ENCODE data around the gene MINDY4.

MINDY4 gene

DNA sequence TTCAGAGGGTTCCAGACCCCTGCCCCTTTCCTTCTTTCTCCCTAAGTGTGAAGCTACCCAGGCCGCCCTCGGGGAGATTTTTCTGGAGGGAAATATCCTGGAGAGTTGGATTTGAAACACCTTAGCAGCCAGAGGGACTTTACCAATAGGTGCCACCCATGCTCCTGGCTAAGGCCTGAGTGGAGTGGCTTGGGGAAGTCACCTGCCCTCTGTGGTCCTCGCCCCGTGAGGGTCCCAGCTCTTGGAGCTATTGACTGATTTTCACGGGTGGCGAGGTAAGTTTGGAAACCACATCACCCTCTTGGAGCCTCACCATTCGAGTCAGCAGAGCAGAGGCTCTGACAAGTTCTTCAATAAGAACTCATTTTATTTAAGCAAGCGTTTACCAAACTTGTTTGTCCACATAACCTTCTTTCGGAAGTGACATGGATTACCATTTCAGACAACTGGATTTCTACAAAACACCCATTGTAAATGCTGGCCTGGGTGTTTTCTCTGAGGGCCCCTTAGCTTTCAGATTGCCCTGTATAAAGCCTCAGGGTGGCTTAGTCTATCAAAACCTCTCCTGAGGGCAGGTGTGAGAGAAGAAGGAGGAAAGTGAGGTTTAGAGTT lies 160.8 kb downstream of the MINDY4 start:
- DNase-seq (ENCODE audit: low read depth): no peak

DNA sequence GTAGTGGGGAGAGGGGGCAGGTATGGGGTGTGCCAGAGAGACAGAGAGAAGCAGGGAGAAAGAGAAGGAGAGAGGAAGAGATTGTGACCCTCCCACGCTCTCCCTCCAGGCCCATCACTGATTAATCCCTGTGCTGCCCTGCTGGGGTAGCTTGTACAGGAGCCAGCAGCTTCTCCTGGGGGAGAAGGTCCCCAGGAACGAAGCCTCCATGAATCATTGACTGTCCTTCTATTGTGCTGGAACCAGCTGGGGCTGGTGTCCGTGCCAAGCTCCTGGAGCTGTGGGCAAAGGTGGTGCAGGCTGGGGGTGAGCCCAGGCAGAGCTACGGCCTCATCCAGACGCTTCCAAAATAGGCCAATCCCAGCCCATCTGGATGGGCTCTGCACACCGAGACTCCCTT lies 161.3 kb downstream of the MINDY4 start:
- no peak for DNase-seq (ENCODE audit: low read depth)

- no peak for DNase-seq (ENCODE audit: low read depth)
These were observed 162.1 kb downstream of the MINDY4 start for GRCh38 chr7:30933124-30933974.

DNA sequence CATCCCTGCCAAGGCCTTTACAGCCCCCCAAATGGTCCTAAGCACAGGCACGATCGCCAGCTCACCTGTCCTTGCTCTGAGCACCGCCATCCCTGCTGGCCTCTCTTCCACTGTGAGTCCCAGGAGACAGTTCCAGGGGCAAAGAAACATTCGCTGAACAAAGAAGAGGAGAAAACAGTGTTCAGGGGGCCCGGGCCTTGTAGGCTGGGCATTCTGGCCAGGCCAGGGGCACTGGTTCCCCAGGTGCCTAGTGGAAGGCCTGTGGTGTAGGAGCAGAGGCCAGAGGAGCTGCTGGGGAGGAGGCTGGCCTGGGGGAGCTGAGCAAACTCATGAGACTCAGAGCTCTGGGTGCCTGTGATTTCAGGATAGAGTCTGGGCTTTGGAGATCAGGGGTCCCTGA lies 163.0 kb downstream of the MINDY4 start:
- DNase-seq (ENCODE audit: low read depth): no peak

DNA sequence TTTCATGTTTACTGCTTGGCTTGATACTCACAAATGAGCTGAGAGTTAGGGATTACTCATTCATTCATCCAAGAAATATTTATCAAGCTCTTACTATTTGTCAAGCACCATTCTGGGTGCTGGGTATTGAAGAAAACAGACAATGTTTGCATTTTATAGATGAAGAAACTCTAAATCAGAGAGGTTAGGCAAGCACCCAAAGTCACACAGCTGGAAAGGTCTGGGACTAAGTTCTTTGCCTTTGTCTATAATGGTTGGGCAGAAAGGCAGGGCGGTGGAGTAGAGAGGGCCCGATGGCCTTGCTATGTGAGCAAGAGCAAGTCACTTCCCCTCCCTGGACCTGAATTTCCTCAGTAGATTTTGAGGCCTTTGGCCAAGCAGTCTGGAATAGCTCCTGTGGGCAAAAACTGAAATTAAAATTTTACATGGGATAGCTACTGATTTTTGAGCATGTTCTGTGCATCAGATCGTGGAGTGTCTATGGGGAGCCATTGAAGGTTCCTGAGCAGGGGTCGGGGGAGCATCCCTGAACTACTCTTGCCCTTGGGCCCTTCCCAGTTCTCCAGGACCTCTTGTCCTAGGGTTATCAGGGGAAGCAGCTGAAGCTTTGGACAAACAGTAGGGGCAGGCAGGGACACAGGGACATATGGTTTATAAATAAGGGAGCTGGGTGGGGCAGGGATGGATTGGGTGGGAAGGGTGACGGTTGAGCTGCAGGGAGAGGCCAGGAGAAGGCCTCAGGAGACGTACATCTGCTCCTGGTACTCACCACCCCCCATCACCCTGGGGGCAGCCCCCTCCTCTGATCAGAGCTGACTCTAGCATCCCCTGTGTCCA lies 163.7 kb downstream of the MINDY4 start:
- DNase-seq (ENCODE audit: low read depth): no peak

DNA sequence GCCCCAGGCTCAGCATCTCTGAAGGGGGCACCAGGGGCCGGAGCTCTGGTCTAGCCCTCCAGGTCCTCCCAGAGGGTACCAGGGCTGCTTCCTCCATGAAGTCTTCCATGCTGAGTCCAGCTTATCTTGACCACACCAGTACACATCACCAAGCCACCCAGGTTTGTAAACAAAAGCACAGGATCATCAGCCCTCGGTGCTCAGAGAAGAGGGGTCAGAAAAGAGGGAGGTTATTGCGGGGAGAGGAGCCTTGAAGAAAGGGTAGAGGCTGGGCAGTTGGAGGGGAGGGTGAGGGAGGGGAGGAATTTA lies 164.3 kb downstream of the MINDY4 start:
- no peak for DNase-seq (ENCODE audit: low read depth)

DNA sequence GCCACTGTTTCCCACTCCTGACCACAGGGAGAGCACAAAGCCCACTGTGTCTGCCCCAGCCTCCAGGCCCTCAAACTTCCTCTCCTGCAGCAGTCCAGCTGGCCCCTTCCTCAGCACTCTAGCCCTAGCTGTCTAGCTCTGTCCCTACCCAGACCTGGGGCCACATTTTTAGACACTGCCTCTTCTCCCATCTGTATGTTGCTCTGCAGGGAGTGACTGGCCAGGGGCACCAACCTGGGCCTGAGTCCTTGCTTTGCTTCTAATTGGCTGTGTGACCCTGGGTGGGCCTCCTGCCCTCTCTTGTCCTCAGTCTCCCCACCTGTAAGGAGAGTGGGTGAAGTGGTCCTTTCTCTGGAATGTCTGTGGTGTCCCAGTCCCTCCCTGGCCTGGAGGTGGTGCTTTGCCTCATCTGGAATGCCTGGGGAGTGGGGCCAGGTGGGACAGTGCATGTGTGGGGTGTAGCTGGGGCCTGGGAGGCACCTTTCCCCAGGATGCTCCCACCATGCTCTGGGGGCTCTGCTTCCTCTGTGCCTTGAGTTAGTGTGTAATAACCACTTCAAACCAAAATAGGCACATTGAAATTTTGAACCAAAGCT lies 165.5 kb downstream of the MINDY4 start:
- no peak for DNase-seq (ENCODE audit: low read depth)

DNA sequence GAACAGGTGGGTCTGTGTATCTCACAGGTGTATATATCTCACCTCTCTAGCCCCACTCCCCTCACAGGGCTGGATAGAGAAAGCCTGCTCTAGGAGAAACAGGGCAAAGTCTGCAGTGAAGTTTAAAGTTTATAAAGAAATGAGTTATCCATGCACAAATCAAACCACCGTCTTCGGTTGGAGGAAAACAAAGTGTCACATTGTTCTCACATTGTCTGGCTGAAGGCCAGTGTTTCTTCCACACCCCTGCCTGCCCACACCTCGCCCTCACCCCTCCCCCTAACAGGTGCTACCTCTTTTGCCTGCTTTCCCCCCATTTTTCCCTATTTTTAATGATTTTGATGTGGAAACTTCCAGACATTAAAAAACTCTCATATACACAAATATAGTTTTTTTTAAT lies 166.2 kb downstream of the MINDY4 start:
- no peak for DNase-seq (ENCODE audit: low read depth)

DNA sequence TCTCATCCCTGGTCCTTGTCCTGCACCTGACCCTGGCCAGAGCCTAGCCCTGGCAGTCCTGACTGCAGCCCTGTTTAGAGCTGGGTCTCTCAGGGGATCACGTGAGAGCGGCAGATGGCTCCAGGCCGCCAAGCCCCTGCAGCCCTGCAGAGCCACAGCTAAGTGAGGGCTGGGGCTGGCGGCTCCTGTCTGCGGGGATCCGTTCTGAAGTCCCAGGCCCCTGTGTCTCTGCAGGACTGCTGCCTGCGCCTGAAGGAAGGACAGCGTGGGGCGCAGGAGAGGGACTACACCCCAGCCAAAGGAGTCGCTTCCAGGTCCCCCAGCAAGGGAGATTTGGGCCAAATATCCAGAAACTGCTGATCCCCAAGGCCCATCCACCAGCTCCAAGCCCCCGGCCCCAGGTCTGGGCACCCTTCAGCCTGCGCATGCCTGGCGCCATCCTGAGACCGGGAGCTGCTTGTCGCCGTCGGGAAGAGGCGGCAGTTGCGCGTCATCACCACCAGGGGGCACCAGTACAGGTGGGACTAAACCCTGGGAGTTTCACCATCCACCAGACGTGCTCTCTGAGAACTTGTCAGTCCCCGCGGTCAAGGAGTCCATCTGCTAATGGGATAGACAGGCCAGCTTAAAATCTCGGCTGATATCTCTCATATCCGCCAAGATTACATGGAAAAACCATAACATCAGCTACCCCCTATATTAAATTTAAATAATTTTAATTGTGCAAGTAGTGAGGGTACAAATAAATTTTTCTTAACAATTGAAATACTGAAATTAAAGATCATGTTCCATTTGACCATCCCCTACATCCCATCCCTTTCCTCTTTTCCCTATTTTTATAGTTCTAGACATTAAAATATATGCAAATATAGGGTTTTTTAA lies 167.5 kb downstream of the MINDY4 start:
- DNase-seq (ENCODE audit: low read depth): peak; percentile 35

DNA sequence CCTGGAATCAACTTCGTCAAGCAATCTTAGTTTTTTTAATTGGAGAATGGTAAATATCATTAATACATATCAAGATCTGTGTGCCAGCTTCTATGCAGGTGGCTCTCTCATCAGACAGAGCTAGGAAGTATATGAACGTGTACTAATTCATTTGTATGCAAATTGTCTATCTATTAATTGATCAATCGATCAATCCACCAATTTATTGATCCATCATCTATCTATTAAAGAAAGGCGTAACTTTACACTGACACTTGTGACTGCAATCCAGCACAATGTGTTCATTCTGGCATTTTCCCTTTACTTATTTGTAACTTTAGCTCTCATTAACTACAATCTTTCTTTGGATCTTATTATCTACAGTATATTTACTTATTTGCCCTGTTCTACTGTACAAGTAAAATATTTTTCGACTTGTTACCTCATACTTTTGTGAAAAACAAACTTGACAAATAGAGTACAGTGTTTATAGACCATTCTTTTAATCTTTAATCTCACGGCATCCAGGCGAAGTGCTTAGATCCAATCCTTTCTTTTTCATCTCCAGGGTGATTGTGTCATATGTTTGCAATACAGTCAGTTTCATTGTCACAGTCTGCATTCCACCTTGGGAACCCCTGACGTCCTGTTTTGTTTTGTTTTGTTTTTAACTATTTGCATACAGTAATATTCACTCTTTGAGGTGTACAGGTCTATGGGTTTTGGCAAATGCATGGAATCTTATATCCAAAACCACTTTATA lies 170.5 kb downstream of the MINDY4 start:
- DNase-seq (ENCODE audit: low read depth): no peak
